K562 (cell line): ENCODE results near the gene SFPQ. TPM values are rescaled to one million over a fixed set of nuclear protein-coding genes. Genes with fewer than 3 reads are reported as not detected.
A peak's percentile ranks its signal among the peaks of the same experiment; 100 is the strongest.

ENCODE experiments used
- ATAC-seq: fragments of 200-7000 bp; cut with Tn5 transposase; 3 replicates; pipeline ENCODE4 v1.9.1; 2020; ENCODE audit warnings: moderate library complexity
- BruUV-seq: library from RNA; stranded (reverse); fragments of 400-500 nt; replicated peaks from 2 replicates; lab custom pipeline; 2021; lab: Mats Ljungman, UMichigan
- CTCF ChIA-PET: fragments of 300-600 bp; formaldehyde crosslinking; extraction: SDS; loops from one replicate; lab custom pipeline; 2021; ENCODE audit warnings: low intra/inter-chr PET ratio; lab: Yijun Ruan, JAX
- POLR2A ChIA-PET: fragments of 300-600, 350-650 bp; sonication (Branson Sonifier 250); formaldehyde crosslinking; extraction: SDS; loops from one replicate; lab custom pipeline; 2021; ENCODE audit warnings: antibody characterized with exemption, inconsistent platforms; lab: Yijun Ruan, JAX
- DNase-seq, 4 experiments: peaks; one replicate each; pipeline versions ENCODE4 v3.0.0 to v3.0.0-alpha.2; 2011 to 2018; ENCODE audit warnings: low spot score in 3 of 4, mixed read lengths in 3 of 4; ENCODE audit errors: extremely low read depth in 1 of 4
- FAIRE-seq: peaks from 2 replicates; lab custom pipeline; 2011; peaks lifted over from hg19 to GRCh38; lab: Jason Lieb, UNC
- H2AFZ ChIP-seq: 2 replicates; pipeline ENCODE4 v1.6.0; 2011; ENCODE audit warnings: low read depth, low read length, control low read depth, inconsistent platforms
- H3K27ac ChIP-seq: fragments of 200-600 bp; 3 replicates; pipeline ENCODE4 v1.8.0; 2011; ENCODE audit warnings: low read depth, mild to moderate bottlenecking, control low read depth, inconsistent platforms, low read length, moderate library complexity, mixed read lengths; ENCODE audit errors: extremely low read depth
- H3K27me3 ChIP-seq, 2 experiments: fragments of 300-600 bp in 1 of 2; 2 replicates in 1 of 2; 3 replicates in 1 of 2; pipeline versions ENCODE4 v1.6.0 to v1.8.0; 2011; ENCODE audit warnings: inconsistent platforms in 2 of 2, low read length in 2 of 2, mild to moderate bottlenecking in 1 of 2, mixed read lengths in 1 of 2, moderate library complexity in 1 of 2; ENCODE audit not compliant: control insufficient read depth in 2 of 2, insufficient read depth in 2 of 2
- H3K36me3 ChIP-seq: fragments of 300-600 bp; 3 replicates; pipeline ENCODE4 v1.8.0; 2011; ENCODE audit warnings: mild to moderate bottlenecking, low read length, inconsistent platforms; ENCODE audit not compliant: control insufficient read depth, insufficient read depth
- H3K4me1 ChIP-seq, 2 experiments: fragments of 200-600 bp in 1 of 2; replicated peaks in 1 of 2; 2 replicates in 1 of 2; 3 replicates in 1 of 2; pipeline versions ENCODE4 v1.5.1 to v1.8.0; 2011; ENCODE audit warnings: inconsistent platforms in 2 of 2, low read length in 2 of 2, mild to moderate bottlenecking in 1 of 2, mixed read lengths in 1 of 2, moderate library complexity in 1 of 2; ENCODE audit not compliant: control insufficient read depth in 2 of 2, insufficient read depth in 2 of 2
- H3K4me2 ChIP-seq: 2 replicates; pipeline ENCODE4 v1.6.1; 2011; ENCODE audit warnings: low read length, control low read depth, inconsistent platforms, mixed read lengths; ENCODE audit not compliant: insufficient read depth
- H3K4me3 ChIP-seq: fragments of 200-600 bp; sonication (generic), shearing (Covaris generic); 2 replicates; pipeline ENCODE4 v1.5.1; 2016; ENCODE audit warnings: control low read depth, inconsistent platforms
- H3K79me2 ChIP-seq: fragments of 200-600 bp; 3 replicates; pipeline ENCODE4 v1.8.0; 2011; ENCODE audit warnings: low read length, inconsistent platforms; ENCODE audit not compliant: control insufficient read depth, insufficient read depth
- H3K9ac ChIP-seq, 2 experiments: 2 replicates each; pipeline versions ENCODE4 v1.6.0 to v1.6.1; 2011; ENCODE audit warnings: low read depth in 2 of 2, low read length in 2 of 2, control low read depth in 1 of 2, inconsistent platforms in 1 of 2, mild to moderate bottlenecking in 1 of 2, mixed read lengths in 1 of 2; ENCODE audit not compliant: insufficient read depth in 1 of 2
- H3K9me1 ChIP-seq: one replicate; pipeline ENCODE4 v1.6.0; 2011; ENCODE audit warnings: inconsistent platforms, mild to moderate bottlenecking, low read length, moderate library complexity; ENCODE audit not compliant: control insufficient read depth, insufficient read depth
- H3K9me3 ChIP-seq: replicated peaks from 2 replicates; pipeline ENCODE4 v1.5.1; 2011; ENCODE audit warnings: low read depth, low read length, inconsistent platforms; ENCODE audit not compliant: control insufficient read depth, insufficient read depth
- H4K20me1 ChIP-seq: replicated peaks from 2 replicates; pipeline ENCODE4 v1.6.1; 2011; ENCODE audit warnings: low read length, inconsistent platforms, mixed read lengths; ENCODE audit not compliant: control insufficient read depth, insufficient read depth
- FOXM1 ChIP-seq, 2 experiments: fragments of 450-650 bp in 1 of 2; sonication (generic) in 1 of 2; formaldehyde crosslinking in 1 of 2; IDR thresholded peaks; 2 replicates each; pipeline versions ENCODE4 v1.6.1 to v1.9.0; 2017 to 2022; ENCODE audit warnings: low read depth in 2 of 2, mild to moderate bottlenecking in 2 of 2, missing genetic modification reagents in 1 of 2, moderate library complexity in 1 of 2
- MYNN ChIP-seq, 2 experiments: sonication (generic); formaldehyde crosslinking in 1 of 2; IDR thresholded peaks; 2 replicates each; pipeline versions ENCODE4 v1.5.0 to v1.6.1; 2016 to 2020; ENCODE audit warnings: antibody characterized with exemption in 1 of 2, missing genetic modification reagents in 1 of 2
- NBN ChIP-seq: fragments of 450-650 bp; IDR thresholded peaks from 2 replicates; pipeline ENCODE4 v1.6.1; 2016; ENCODE audit warnings: low read depth, mild to moderate bottlenecking
- POLR2AphosphoS5 ChIP-seq: IDR thresholded peaks from 2 replicates; pipeline ENCODE4 v1.6.1; 2011; ENCODE audit warnings: mild to moderate bottlenecking, low read depth, low read length, moderate library complexity; ENCODE audit not compliant: control insufficient read depth, insufficient read depth
- POLR2B ChIP-seq: fragments of 450-650 bp; IDR thresholded peaks from 2 replicates; pipeline ENCODE4 v1.6.1; 2018; ENCODE audit warnings: low read depth; ENCODE audit not compliant: partially characterized antibody
- STAT5A ChIP-seq: IDR thresholded peaks from 2 replicates; pipeline ENCODE4 v1.6.1; 2012; ENCODE audit warnings: low read length, inconsistent platforms, borderline replicate concordance
- TBP ChIP-seq: optimal IDR thresholded peaks from 2 replicates; pipeline ENCODE3; 2011; ENCODE audit warnings: low read depth, low read length, improper control_type of control experiment
- TRIM28 ChIP-seq: fragments of 450-650 bp; IDR thresholded peaks from 2 replicates; pipeline ENCODE4 v1.6.1; 2017
- WGBS: fragments of 100-300 bp; shearing (Covaris generic); methylation state at CpG from one replicate; pipeline ENCODE4 v1.1.6; 2016; ENCODE audit warnings: low coverage, mixed read lengths; ENCODE audit not compliant: insufficient coverage; ENCODE audit errors: missing lambda C conversion rate; 5-methylcytosine and 5-hydroxymethylcytosine counted together
- in situ Hi-C: fragments of 300-500 bp; cut with MboI; formaldehyde crosslinking; loops from 4 replicates; pipeline ENCODE4 v1.15.0; 2018; ENCODE audit warnings: inconsistent platforms, mixed read lengths
- intact Hi-C: fragments of 100-400 bp; cut with micrococcal nuclease; formaldehyde crosslinking; loops from 2 replicates; pipeline ENCODE4 v1.14.2; 2022
- polyA plus RNA-seq, 8 experiments: library from polyadenylated mRNA; depleted of rRNA in 4 of 8; stranded (reverse) in 5 of 8; unstranded in 3 of 8; fragments of >200 nt; fragmentation: Nextera tagmentation in 2 of 8; fragmentation: Illumina TruSeq in 1 of 8; extraction: Ambion mirVana in 2 of 8; extraction: Trizol in 1 of 8; gene quantifications; 2 replicates each; pipeline versions ENCODE4 v1.2.1 to v1.2.3, GENCODE V29; 2011 to 2014; ENCODE audit warnings: inconsistent platforms in 1 of 8, missing spikeins in 1 of 8
- total RNA-seq, 7 experiments: library from RNA; depleted of rRNA in 6 of 7; stranded (reverse); fragments of >200 nt in 6 of 7; fragmentation: Illumina TruSeq in 2 of 7; extraction: Trizol in 2 of 7; gene quantifications; 2 replicates each; pipeline versions ENCODE4 v1.2.1 to v1.2.3, GENCODE V29; 2011 to 2021; ENCODE audit warnings: low replicate concordance in 1 of 7

SFPQ gene
- total and polyA plus RNA-seq, 9 of the 15 experiments (the other 6 are each of a cell fraction or from before 2014, with no cell fraction given): 69.7 to 562 (median 399) TPM

DNA sequence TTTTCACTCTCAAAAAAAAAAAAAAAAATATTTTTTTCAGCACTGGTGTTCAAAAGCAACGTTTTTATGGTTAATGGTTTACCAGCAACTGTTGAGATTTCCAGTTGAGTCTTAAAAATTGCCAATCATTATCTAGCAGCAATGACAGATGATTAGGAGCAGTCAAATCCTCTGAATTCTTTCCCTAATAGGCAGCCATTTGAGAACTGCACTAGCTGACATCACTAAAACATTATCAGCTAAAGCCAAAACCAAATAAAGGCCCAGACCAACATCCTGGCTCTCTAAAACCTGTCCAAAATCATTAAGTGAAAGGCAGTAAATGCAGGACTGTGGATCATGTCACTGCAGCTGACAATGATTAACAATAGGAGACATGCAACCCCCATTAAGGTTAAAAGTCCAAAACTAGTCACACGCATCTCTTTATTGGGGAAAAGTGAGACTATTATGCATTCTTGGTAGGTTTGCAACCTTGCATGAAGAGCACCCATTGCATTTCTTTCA, 14.0 kb downstream of the SFPQ start:
- 73% methylated on average over 2 of the region's 2 CpGs for WGBS
- peaks cover 6% of the 10 kb centered on the region for H3K9me1 ChIP-seq
- H3K4me2 ChIP-seq: no peak overlapping the region
- intact Hi-C loops: no loop called here
- no peak overlapping the region for H3K27ac ChIP-seq
- H3K9me3 ChIP-seq: no peaks in the 10 kb centered on the region
- no peak overlapping the region for H3K9ac ChIP-seq
- no peak for FAIRE-seq
- H3K27me3 ChIP-seq: no peaks in the 10 kb centered on the region
- TF ChIP-seq MYNN (IDR thresholded peaks at IDR 0.05) (0 out of 2 replicates have a peak, but pooled peaks have one; percentile 32), MYNN (CRISPR knock-in tag; IDR thresholded peaks at IDR 0.05) (no peak), NBN (no peak), STAT5A (0 out of 2 replicates have a peak, but pooled peaks have one; percentile 10), FOXM1 (IDR thresholded peaks at IDR 0.05; ENCODE audit: low read depth) (no peak), FOXM1 (CRISPR knock-in tag; IDR thresholded peaks at IDR 0.05; ENCODE audit: low read depth) (no peak), TBP (no peak), POLR2AphosphoS5 (peak; percentile 46), POLR2B (peak; percentile 9), TRIM28 (no peak)
- TF ChIP-seq, all 486 proteins: peak for 4
- no peak overlapping the region for H3K4me3 ChIP-seq
- BruUV-seq: no TSS peak
- no peak overlapping the region for H2AFZ ChIP-seq
- in situ Hi-C loops: no loop called here
- no peak for ATAC-seq
- peaks cover 4 to 11% of the 10 kb centered on the region in 2 experiments; a peak in 2 of 5 replicates for H3K4me1 ChIP-seq
- H4K20me1 ChIP-seq: peaks cover 43% of the 10 kb centered on the region
- H3K79me2 ChIP-seq: peaks cover 52% of the 10 kb centered on the region
- H3K36me3 ChIP-seq: peaks cover 89% of the 10 kb centered on the region
- DNase-seq: no peak
- ChIA-PET CTCF (no interaction called here), POLR2A (interaction anchor here (0.5 to 4.5 kb wide), 6 partner anchors 11 to 342 kb away, joined by 3 to 42 read pairs (median 6); no protein-coding TSS in a partner anchor)
